Spleen (tissue), 11 donors: ENCODE measurements around the gene OLFM4. TPM values are rescaled to one million over a fixed set of nuclear protein-coding genes. Genes with fewer than 3 reads are reported as not detected.

Experiments
- DNase-seq: peaks from one replicate; pipeline ENCODE4 v3.0.0-alpha.2; 2020
- H3K27ac ChIP-seq, 8 donors: fragments of 200-600 bp; sonication (generic) in 7 of 8; 1 replicate in 4 of 8; 2 replicates in 4 of 8; pipeline versions ENCODE4 v1.5.0 to v1.8.0; 2016 to 2021; ENCODE audit warnings: inconsistent platforms in 4 of 8, mild to moderate bottlenecking in 4 of 8, moderate library complexity in 1 of 8
- H3K27me3 ChIP-seq, 7 donors: fragments of 200-600 bp; sonication (generic) in 6 of 7; replicated peaks in 1 of 7; 1 replicate in 4 of 7; 2 replicates in 3 of 7; pipeline versions ENCODE4 v1.5.0 to v1.8.0; 2016 to 2021; ENCODE audit warnings: inconsistent platforms in 3 of 7, mild to moderate bottlenecking in 1 of 7
- H3K36me3 ChIP-seq, 6 donors: fragments of 200-600 bp; sonication (generic) in 5 of 6; 1 replicate in 4 of 6; 2 replicates in 2 of 6; pipeline versions ENCODE4 v1.5.0 to v1.8.0; 2016 to 2021; ENCODE audit warnings: inconsistent platforms in 2 of 6
- H3K4me1 ChIP-seq, 6 donors: fragments of 200-600 bp; sonication (generic) in 5 of 6; 1 replicate in 3 of 6; 2 replicates in 3 of 6; pipeline versions ENCODE4 v1.5.0 to v1.8.0; 2016 to 2021; ENCODE audit warnings: inconsistent platforms in 3 of 6
- H3K4me3 ChIP-seq, 8 donors: fragments of 200-600 bp; sonication (generic) in 7 of 8; 1 replicate in 4 of 8; 2 replicates in 4 of 8; pipeline versions ENCODE4 v1.5.0 to v1.8.0; 2016 to 2021; ENCODE audit warnings: inconsistent platforms in 4 of 8, mild to moderate bottlenecking in 4 of 8, moderate library complexity in 2 of 8
- H3K9me3 ChIP-seq, 8 donors: fragments of 200-600 bp; sonication (generic) in 7 of 8; 1 replicate in 4 of 8; 2 replicates in 4 of 8; pipeline versions ENCODE4 v1.5.0 to v1.8.0; 2016 to 2021; ENCODE audit warnings: inconsistent platforms in 4 of 8
- CTCF ChIP-seq, 11 experiments: fragments of 200-600 bp in 7 of 11; fragments of 450-650 bp in 4 of 11; sonication (generic) in 4 of 11; IDR thresholded peaks in 8 of 11; conservative IDR thresholded peaks in 3 of 11; 1 replicate in 7 of 11; 2 replicates in 4 of 11; pipeline versions ENCODE4 v1.4.0 to v1.8.0; 2016 to 2021; ENCODE audit warnings: antibody characterized with exemption in 11 of 11, inconsistent platforms in 4 of 11, mild to moderate bottlenecking in 1 of 11
- POLR2A ChIP-seq, 3 donors: fragments of 450-650 bp; IDR thresholded peaks; one replicate each; pipeline ENCODE4 v1.5.1; 2017; ENCODE audit warnings: antibody characterized with exemption in 3 of 3, mild to moderate bottlenecking in 1 of 3
- POLR2AphosphoS5 ChIP-seq, 3 donors: sonication (generic); formaldehyde crosslinking; IDR thresholded peaks; one replicate each; pipeline ENCODE4 v1.5.1; 2017; ENCODE audit warnings: antibody characterized with exemption in 3 of 3
- WGBS, 5 donors: extraction: QIAGEN DNeasy Blood & Tissue Kit in 3 of 5; methylation state at CpG; one replicate each; pipeline versions ENCODE4 v1.1.5 to v1.1.7; 2013 to 2018; 5-methylcytosine and 5-hydroxymethylcytosine counted together
- intact Hi-C: fragments of 100-400 bp; cut with DNase I; formaldehyde crosslinking; loops from one replicate; pipeline ENCODE4 v1.15.0; 2023; ENCODE audit warnings: low total_unique reads
- polyA plus RNA-seq, 3 donors: library from polyadenylated mRNA; stranded (reverse); fragments of 200-250 nt; gene quantifications; one replicate each; pipeline ENCODE4 v1.2.1, GENCODE V29; 2013
- total RNA-seq, 7 donors: library from RNA; depleted of rRNA in 3 of 7; stranded (reverse); fragments of >200 nt in 3 of 7; fragmentation: NEBNext Ultra II Directional in 4 of 7; extraction: Animal tissue kit (Norgen Biotek cat#: 25700) in 4 of 7; gene quantifications; one replicate each; pipeline versions ENCODE4 v1.1.0 to v1.2.1, GENCODE V29; 2016 to 2021
- donor health status: healthy with polysubstance abuse.
- donor health status: DM: no; HTN: no; CAD: no; lungs with moderate emphysema.
- donor health status: DM: no; HTN: no; CAD: no.
- donor health status: Bipolar disorder and iron deficiency.
- donor health status: healthy.
- donor health status: DM: no; HTN: no; CAD: no.
- donor health status: DM: yes; HTN: yes; CAD: no.

OLFM4 gene
- total and polyA plus RNA-seq, 10 donors = 0.78 to 82.5 (median 3.9) TPM

DNA sequence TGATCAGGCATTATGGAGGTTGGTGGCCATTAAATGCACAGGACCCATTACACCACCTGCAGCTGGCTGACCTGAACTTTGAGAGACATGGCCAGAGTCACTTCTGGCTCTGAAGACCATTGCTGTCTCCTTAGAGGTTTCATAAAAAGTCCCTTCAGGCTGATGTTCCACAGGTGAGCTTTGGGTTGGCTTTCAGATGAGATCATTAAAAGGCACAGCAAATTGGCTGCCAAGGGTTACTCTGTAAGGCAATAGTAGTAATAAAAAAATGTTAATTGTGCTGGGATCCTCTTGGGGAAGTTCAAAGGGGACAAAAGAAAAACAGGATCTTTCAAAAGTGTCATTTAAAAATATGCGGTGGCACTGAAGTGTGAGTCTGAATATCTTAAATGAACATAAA is 4.2 kb downstream of the OLFM4 start:
- no peaks in the 10 kb centered on the region for H3K4me1 ChIP-seq
- 0 to 68% (median 41%) methylated on average over 1 of the region's 1 CpG for WGBS, 5 donors
- no peak for TF ChIP-seq POLR2A (IDR thresholded peaks at IDR 0.05)
- no peak for TF ChIP-seq CTCF (IDR thresholded peaks at IDR 0.05 in 8 of 11, conservative IDR thresholded peaks at IDR 0.05 in 3 of 11)
- no peak for TF ChIP-seq POLR2AphosphoS5 (IDR thresholded peaks at IDR 0.05)
- DNase-seq = no peak
- intact Hi-C loops = no loop called here
- no peaks in the 10 kb centered on the region for H3K36me3 ChIP-seq
- H3K27ac ChIP-seq = peak overlapping the region in 1 of 8 donors; percentile 1
- no peaks in the 10 kb centered on the region for H3K9me3 ChIP-seq
- peaks cover 0 to 9% (median 0%) of the 10 kb centered on the region in 7 donors for H3K27me3 ChIP-seq
- no peak overlapping the region for H3K4me3 ChIP-seq

DNA sequence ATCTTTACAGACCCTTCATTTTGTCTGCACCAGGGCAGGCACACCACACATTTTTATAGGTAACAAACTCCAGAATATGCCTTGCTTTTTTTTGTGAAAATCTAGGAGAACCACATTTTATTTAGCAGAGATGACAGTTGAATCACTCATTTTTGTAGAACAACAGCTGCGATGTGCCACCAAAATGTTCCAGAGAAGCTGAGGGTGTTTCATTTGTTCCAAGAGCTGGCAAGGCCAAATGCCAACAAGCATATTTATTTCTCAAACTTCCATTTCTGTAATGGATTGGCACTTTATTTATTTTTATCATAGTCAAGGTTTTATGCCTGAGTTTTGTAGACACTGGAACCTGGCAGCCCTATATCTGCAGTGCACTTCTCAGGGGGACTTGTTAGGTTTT is 10.4 kb downstream of the OLFM4 start:
- intact Hi-C loops = no loop called here
- H3K27me3 ChIP-seq = no peaks in the 10 kb centered on the region
- H3K27ac ChIP-seq = no peak overlapping the region
- no peaks in the 10 kb centered on the region for H3K9me3 ChIP-seq
- H3K4me3 ChIP-seq = no peak overlapping the region
- no peak for DNase-seq
- H3K36me3 ChIP-seq = no peaks in the 10 kb centered on the region
- 90 to 97% (median 94%) methylated on average over 1 of the region's 1 CpG for WGBS, 5 donors
- no peaks in the 10 kb centered on the region for H3K4me1 ChIP-seq
- no peak for TF ChIP-seq CTCF (IDR thresholded peaks at IDR 0.05 in 8 of 11, conservative IDR thresholded peaks at IDR 0.05 in 3 of 11)
- TF ChIP-seq POLR2AphosphoS5 (IDR thresholded peaks at IDR 0.05) = no peak
- no peak for TF ChIP-seq POLR2A (IDR thresholded peaks at IDR 0.05)

DNA sequence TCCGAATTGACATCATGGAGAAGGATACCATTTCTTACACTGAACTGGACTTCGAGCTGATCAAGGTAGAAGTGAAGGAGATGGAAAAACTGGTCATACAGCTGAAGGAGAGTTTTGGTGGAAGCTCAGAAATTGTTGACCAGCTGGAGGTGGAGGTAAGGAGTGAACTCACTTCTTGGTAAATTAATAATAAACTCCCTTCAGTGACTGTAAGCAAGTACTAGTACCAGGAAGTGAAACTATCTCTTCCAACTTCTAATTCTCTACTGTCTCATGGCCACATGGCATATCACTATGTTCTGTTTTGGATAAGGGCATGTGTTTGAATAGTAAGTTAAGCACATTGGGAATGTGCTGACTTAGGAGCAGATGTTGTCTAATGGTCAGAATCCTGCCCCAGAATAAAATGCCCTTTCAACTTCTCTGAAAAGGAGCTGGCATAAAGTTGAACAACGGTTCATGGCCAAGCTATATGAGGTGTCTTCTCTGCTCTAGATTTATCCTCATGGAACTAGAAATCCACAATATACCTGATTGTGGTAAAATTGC is 13.4 kb downstream of the OLFM4 start:
- no peaks in the 10 kb centered on the region for H3K27me3 ChIP-seq
- H3K36me3 ChIP-seq = peaks cover 0 to 6% (median 0%) of the 10 kb centered on the region in 6 donors
- no peaks in the 10 kb centered on the region for H3K9me3 ChIP-seq
- no peak for DNase-seq
- WGBS, 5 donors = 57 to 92% (median 88%) methylated on average over 3 of the region's 3 CpGs
- H3K4me1 ChIP-seq = no peaks in the 10 kb centered on the region
- TF ChIP-seq POLR2A (IDR thresholded peaks at IDR 0.05) (no peak), POLR2AphosphoS5 (IDR thresholded peaks at IDR 0.05) (no peak), CTCF (IDR thresholded peaks at IDR 0.05 in 8 of 11, conservative IDR thresholded peaks at IDR 0.05 in 3 of 11) (no peak)
- intact Hi-C loops = no loop called here
- no peak overlapping the region for H3K4me3 ChIP-seq
- no peak overlapping the region for H3K27ac ChIP-seq

DNA sequence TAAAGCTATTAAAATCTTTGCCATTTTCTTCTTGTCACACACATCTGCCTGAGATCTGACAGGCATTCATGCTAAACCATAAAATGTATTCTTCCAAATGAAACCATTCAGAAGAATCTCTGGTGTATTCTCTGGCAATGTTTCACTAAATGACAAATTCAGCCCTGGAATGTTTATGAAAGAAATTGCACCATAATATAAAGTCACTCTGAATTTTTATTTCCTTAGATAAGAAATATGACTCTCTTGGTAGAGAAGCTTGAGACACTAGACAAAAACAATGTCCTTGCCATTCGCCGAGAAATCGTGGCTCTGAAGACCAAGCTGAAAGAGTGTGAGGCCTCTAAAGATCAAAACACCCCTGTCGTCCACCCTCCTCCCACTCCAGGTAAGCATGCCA is 14.3 kb downstream of the OLFM4 start:
- DNase-seq = no peak
- H3K4me3 ChIP-seq = no peak overlapping the region
- no peak for TF ChIP-seq POLR2A (IDR thresholded peaks at IDR 0.05)
- TF ChIP-seq CTCF (IDR thresholded peaks at IDR 0.05 in 8 of 11, conservative IDR thresholded peaks at IDR 0.05 in 3 of 11) = no peak
- no peak for TF ChIP-seq POLR2AphosphoS5 (IDR thresholded peaks at IDR 0.05)
- H3K4me1 ChIP-seq = no peaks in the 10 kb centered on the region
- H3K27me3 ChIP-seq = no peaks in the 10 kb centered on the region
- H3K27ac ChIP-seq = no peak overlapping the region
- intact Hi-C loops = no loop called here
- H3K36me3 ChIP-seq = peaks cover 0 to 6% (median 0%) of the 10 kb centered on the region in 6 donors
- 76 to 90% (median 87%) methylated on average over 4 of the region's 4 CpGs for WGBS, 5 donors
- H3K9me3 ChIP-seq = no peaks in the 10 kb centered on the region
